ENCODE measurements around the gene CFTR.
"Not testable (repeated sequence)": the region's sequence is repeated elsewhere in the genome, so short reads cannot be mapped to it uniquely, and the experiment has no call there.

Gene CFTR

DNA sequence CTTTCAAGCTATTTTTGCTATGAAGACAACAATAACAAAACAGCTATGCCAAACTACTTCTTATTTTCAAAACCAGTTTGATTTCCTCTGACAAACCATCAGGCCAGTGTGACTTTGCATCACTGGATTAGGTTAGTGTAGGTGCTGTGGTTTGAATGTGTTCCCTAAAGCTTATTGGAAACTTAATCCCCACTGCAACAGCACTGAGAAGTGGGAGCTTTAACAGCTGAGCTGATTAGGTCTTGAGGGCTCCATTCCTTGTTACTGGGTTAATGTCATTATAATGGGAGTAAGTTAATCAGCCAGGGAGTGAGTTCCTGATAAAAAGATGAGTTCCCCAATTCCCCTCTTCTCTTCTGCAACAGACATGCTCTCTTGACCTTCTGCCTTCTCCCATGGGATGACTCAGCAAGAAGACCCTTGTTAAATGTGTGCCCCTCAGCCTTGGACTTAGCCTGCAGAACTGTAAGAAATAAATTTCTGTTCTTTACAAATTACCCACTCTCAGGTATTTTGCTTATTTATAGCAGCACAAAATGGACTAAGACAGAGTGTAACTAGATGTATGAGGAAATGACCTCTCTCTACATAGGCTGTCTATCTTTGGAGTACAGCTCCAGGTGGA, 206.6 kb downstream of the CFTR start:
- DNase-seq (ENCODE audit: low read depth in 2 of 2) = no peak

DNA sequence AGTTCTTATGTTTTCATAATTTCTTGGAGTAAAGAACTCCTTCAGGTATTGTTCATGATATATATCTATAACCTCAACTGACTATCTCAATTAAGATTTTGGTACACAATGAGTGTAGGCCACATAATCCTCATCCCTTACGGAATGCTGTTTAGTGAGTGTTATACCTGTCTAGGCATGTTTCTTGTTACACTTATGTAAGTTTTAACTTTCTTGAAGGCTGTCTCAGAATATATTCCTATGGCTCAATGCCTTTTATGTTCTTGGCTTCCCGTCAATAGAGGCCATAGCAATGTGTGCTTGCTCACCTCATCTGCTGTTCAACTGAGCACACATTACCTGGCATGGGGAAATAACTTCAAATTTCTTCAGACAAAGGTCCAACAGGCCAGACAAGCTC, 208.3 kb downstream of the CFTR start:
- DNase-seq (ENCODE audit: low read depth in 2 of 2) = no peak

GRCh38 chr7:117689406-117689805, 209.6 kb downstream of the CFTR start:
- no peak for DNase-seq (ENCODE audit: low read depth in 2 of 2)

GRCh38 chr7:117690147-117690546, 210.3 kb downstream of the CFTR start:
- DNase-seq (ENCODE audit: low read depth in 2 of 2) = no peak

GRCh38 chr7:117692338-117692737, 212.5 kb downstream of the CFTR start:
- DNase-seq (ENCODE audit: low read depth in 2 of 2) = no peak

DNA sequence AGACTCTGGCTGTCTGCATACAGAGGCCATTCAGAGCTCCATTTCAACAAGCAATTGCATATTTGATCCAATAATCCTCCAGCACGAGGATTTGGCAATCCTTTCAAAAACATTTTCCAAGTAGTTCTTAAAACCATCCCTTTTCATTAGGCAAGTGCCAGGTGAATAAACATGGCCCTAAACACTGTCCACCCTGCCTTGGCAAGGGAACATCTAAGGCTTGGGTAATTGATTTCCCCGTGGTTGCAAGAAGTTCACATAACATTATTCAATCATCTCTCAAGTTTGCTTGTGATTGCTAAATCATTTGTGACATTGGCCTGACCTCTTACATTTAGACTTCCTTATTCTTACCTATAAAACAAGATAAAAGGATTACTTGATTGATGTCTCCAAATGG, 218.2 kb downstream of the CFTR start:
- no peak for DNase-seq (ENCODE audit: low read depth in 2 of 2)

GRCh38 chr7:117704063-117704462, 224.2 kb downstream of the CFTR start:
- DNase-seq (ENCODE audit: low read depth in 2 of 2) = no peak

- no peak for DNase-seq (ENCODE audit: low read depth in 2 of 2)
These were observed 225.8 kb downstream of the CFTR start for GRCh38 chr7:117705630-117706029.

DNA sequence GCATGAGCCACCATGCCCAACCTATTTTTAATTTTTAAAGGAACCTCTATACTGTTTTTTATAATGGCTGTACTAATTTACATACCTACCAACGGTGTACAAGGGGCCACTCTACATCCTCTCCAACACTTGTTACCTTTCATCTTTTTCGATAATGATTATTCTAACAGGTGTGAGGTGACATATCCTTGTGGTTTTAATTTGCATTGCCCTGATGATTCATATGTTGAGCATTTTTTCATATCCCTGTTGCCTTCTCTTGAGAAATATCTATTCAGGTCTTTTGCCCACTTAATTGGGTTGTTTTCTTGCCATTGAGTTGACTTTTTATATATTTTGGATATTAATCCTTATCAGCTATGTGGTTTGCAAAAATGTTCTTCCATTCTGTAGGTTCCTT, 226.4 kb downstream of the CFTR start:
- DNase-seq (ENCODE audit: low read depth in 2 of 2) = no peak

DNA sequence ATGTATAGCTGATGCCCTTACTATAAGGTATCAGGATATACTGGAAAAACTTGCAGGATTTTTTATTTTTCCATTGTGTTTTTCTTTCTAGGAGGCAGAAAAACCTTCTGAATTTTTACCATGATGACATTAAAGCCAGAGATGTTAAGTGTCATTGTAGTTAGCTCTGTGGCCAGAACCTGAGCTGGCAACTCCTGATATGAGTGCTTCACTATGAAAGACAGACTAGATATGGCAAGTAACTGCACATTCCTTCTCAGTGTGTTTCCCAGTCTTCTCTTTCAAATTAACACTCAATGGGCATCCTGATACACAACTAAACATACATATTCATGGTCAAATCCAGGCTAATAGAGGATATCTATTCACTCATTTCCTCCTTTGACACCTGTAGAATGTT, 227.3 kb downstream of the CFTR start:
- DNase-seq (ENCODE audit: low read depth in 2 of 2) = no peak

DNA sequence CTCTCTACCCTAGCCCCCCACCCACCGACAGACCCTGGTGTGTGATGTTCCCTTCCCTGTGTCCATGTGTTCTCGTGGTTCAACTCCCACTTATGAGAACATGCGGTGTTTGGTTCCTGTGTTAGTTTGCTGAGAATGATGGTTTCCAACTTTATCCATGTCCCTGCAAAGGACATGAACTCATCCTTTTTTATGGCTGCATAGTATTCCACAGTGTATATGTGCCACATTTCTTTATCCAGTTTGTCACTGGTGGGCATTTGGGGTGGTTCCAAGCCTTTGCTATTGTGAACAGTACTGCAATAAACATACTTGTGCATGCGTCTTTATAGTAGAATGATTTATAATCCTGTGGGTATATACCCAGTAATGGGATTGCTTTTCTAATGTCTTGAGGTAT, 228.3 kb downstream of the CFTR start:
- DNase-seq (ENCODE audit: low read depth in 2 of 2) = not testable (repeated sequence)

DNA sequence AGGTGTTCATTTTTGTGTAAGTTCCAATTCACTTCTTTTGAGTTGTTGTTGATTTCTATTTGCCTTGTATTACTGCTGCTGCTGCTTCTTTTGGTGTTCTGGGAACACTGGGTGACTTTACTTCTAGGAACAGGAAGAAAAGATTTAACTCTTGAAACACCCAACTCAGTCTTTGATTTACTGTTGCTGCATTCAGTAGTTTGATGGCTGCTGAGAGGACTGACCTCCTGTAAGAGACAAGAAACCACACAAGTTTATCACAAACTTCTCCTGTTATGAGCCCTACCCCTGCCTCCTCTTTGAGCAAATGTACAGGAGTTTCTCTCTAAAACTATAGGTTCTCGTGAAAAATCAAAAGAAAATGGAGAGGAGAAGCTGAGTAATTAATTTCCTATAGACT, 231.7 kb downstream of the CFTR start:
- DNase-seq (ENCODE audit: low read depth in 2 of 2) = no peak

DNA sequence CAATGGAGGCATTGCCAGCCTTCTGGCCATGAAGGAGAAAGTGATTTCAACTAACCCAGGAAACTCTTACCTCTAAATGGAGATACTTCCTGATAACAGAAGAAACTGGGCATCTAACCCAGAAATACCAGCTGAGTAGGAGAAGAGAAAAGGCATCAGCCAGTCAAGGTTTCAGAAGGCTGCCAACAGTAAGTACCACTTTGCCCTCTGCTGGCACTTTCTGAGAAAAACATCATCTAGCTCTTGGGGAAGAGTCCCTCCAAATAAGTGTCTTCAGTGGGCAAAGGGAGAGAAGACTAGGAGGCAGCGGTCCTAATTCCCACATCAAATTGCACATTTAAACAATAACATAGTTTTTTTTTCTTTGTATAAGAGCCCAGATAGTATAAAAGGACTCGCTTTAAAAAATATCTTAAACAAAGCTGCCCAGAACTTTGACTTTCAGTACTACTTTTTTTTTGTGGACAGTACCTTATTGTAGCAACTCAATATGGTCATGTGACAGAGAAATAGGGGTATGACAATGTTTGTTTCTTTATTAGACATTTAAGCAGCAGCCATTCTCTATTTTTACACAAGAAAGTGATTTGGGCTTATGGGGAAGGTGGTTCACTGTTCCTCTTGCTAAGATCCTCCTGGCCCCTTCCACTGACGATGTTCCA, 236.1 kb downstream of the CFTR start:
- no peak for DNase-seq (ENCODE audit: low read depth in 2 of 2)

GRCh38 chr7:117716707-117717299, 237.0 kb downstream of the CFTR start:
- no peak for DNase-seq (ENCODE audit: low read depth in 2 of 2)

DNA sequence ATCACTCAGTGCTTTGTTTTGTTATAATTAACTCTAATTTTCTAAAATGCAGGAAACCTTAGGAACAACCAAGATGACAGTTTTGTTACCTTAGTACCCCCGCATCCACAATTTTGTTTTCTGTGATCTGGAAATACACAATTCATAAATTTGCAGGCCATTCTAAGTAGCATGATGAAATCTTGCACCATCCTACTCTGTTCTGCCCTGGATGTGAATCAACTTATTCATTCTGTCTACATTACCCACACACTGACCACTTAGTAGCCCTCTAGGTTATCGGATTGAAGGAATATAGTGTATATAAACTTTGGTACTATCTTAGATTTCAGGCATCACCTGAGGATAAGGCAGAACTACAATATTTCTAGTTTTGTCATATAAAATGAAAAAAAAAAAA, 237.5 kb downstream of the CFTR start:
- DNase-seq (ENCODE audit: low read depth in 2 of 2) = no peak

Data from stimulated activated CD4-positive, alpha-beta T cell treated with anti-CD3 and anti-CD28 coated beads, Interleukin-1b, Interleukin-23, amount 100 ng/mL, for 1 hour (primary cell).